ENCODE measurements around the gene SEMA3C. TPM values are rescaled to one million over a fixed set of nuclear protein-coding genes. Genes with fewer than 3 reads are reported as not detected.

The SEMA3C gene
- polyA plus RNA-seq, 1 donor from 2014 or later, result 386 TPM

GRCh38 chr7:80705130-80705781 lies 213.6 kb downstream of the SEMA3C start:
- Histone ChIP-seq H3K27ac (ENCODE audit: low read length) (no peak overlapping the region), H4K20me1 (ENCODE audit: insufficient read depth) (no peaks in the 10 kb centered on the region)

GRCh38 chr7:80703272-80703671 lies 215.6 kb downstream of the SEMA3C start:
- H3K4me3 ChIP-seq (ENCODE audit: low read length), result no peak overlapping the region
- no peaks in the 10 kb centered on the region for H3K9me2 ChIP-seq (ENCODE audit: insufficient read depth, low read length)
- no peaks in the 10 kb centered on the region for H3K9me3 ChIP-seq (ENCODE audit: low read length)
- H2AFZ ChIP-seq (ENCODE audit: low read depth, low read length), result no peak overlapping the region
- no peaks in the 10 kb centered on the region for H3F3A ChIP-seq (ENCODE audit: insufficient read depth, low read length, poor library complexity, severe bottlenecking)
- no peaks in the 10 kb centered on the region for H3K27me3 ChIP-seq (ENCODE audit: insufficient read depth, low read depth, low read length)
- H4K20me1 ChIP-seq (ENCODE audit: insufficient read depth), result no peaks in the 10 kb centered on the region
- H3K36me3 ChIP-seq (ENCODE audit: insufficient read depth, low read length), result no peaks in the 10 kb centered on the region
- TF ChIP-seq POLR2AphosphoS5 (IDR thresholded peaks at IDR 0.05) (no peak), EZH2 (IDR thresholded peaks at IDR 0.05; ENCODE audit: borderline replicate concordance, insufficient read depth, low read length, poor library complexity, severe bottlenecking) (no peak), MXI1 (conservative IDR thresholded peaks at IDR 0.05; ENCODE audit: poor library complexity, severe bottlenecking) (no peak), RAD21 (conservative IDR thresholded peaks at IDR 0.05) (no peak), EP300 (conservative IDR thresholded peaks at IDR 0.05; ENCODE audit: poor library complexity, severe bottlenecking) (no peak)
- no peak overlapping the region for H3K4me2 ChIP-seq (ENCODE audit: low read length)
- no peak overlapping the region for H3K9ac ChIP-seq (ENCODE audit: low read length)
- no peaks in the 10 kb centered on the region for H3K79me2 ChIP-seq (replicated peaks; ENCODE audit: insufficient read depth, low read length)
- no peak overlapping the region for H3K27ac ChIP-seq (ENCODE audit: low read length)

More at GRCh38 chr7:80705130-80705781, 213.6 kb downstream of the SEMA3C start:
- Histone ChIP-seq H3K9me3 (ENCODE audit: low read length) (no peaks in the 10 kb centered on the region), H3K9ac (ENCODE audit: low read length) (no peak overlapping the region), H2AFZ (ENCODE audit: low read depth, low read length) (no peak overlapping the region), H3K79me2 (replicated peaks; ENCODE audit: insufficient read depth, low read length) (no peaks in the 10 kb centered on the region), H3K27me3 (ENCODE audit: insufficient read depth, low read depth, low read length) (no peaks in the 10 kb centered on the region), H3F3A (ENCODE audit: insufficient read depth, low read length, poor library complexity, severe bottlenecking) (no peaks in the 10 kb centered on the region), H3K9me2 (ENCODE audit: insufficient read depth, low read length) (no peaks in the 10 kb centered on the region), H3K36me3 (ENCODE audit: insufficient read depth, low read length) (no peaks in the 10 kb centered on the region), H3K4me2 (ENCODE audit: low read length) (no peak overlapping the region), H3K4me3 (ENCODE audit: low read length) (no peak overlapping the region)
- no peak for TF ChIP-seq TAF1 (IDR thresholded peaks at IDR 0.05; ENCODE audit: low read depth)
- TF ChIP-seq RAD21 (conservative IDR thresholded peaks at IDR 0.05), result no peak
- TF ChIP-seq EZH2 (IDR thresholded peaks at IDR 0.05; ENCODE audit: borderline replicate concordance, insufficient read depth, low read length, poor library complexity, severe bottlenecking), result no peak

- Histone ChIP-seq H3K9ac (ENCODE audit: low read length) (no peak overlapping the region), H3K4me3 (ENCODE audit: low read length) (no peak overlapping the region), H3K36me3 (ENCODE audit: insufficient read depth, low read length) (no peaks in the 10 kb centered on the region), H4K20me1 (ENCODE audit: insufficient read depth) (no peaks in the 10 kb centered on the region), H3K27ac (ENCODE audit: low read length) (no peak overlapping the region), H3K9me2 (ENCODE audit: insufficient read depth, low read length) (no peaks in the 10 kb centered on the region), H3K4me2 (ENCODE audit: low read length) (no peak overlapping the region), H3K9me3 (ENCODE audit: low read length) (no peaks in the 10 kb centered on the region), H3F3A (ENCODE audit: insufficient read depth, low read length, poor library complexity, severe bottlenecking) (no peaks in the 10 kb centered on the region), H3K79me2 (replicated peaks; ENCODE audit: insufficient read depth, low read length) (no peaks in the 10 kb centered on the region), H2AFZ (ENCODE audit: low read depth, low read length) (no peak overlapping the region), H3K27me3 (ENCODE audit: insufficient read depth, low read depth, low read length) (no peaks in the 10 kb centered on the region)
- TF ChIP-seq POLR2AphosphoS5 (IDR thresholded peaks at IDR 0.05) (no peak), EP300 (conservative IDR thresholded peaks at IDR 0.05; ENCODE audit: poor library complexity, severe bottlenecking) (no peak), TAF1 (IDR thresholded peaks at IDR 0.05; ENCODE audit: low read depth) (no peak), RAD21 (conservative IDR thresholded peaks at IDR 0.05) (no peak), REST (IDR thresholded peaks at IDR 0.05; ENCODE audit: borderline replicate concordance) (no peak), EZH2 (IDR thresholded peaks at IDR 0.05; ENCODE audit: borderline replicate concordance, insufficient read depth, low read length, poor library complexity, severe bottlenecking) (no peak), CTCF (IDR thresholded peaks at IDR 0.05; ENCODE audit: poor library complexity, severe bottlenecking) (no peak), SMC3 (conservative IDR thresholded peaks at IDR 0.05; ENCODE audit: poor library complexity) (no peak), MXI1 (conservative IDR thresholded peaks at IDR 0.05; ENCODE audit: poor library complexity, severe bottlenecking) (no peak)
Observed at GRCh38 chr7:80699721-80700256, 219.1 kb downstream of the SEMA3C start.

Measured in neural cell (in vitro differentiated cells).